ENCODE results near the gene KIAA1549.

- TF ChIP-seq ZNF57 (CRISPR knock-in tag; IDR thresholded peaks at IDR 0.05), result no peak
- TF ChIP-seq TCF15 (CRISPR knock-in tag; IDR thresholded peaks at IDR 0.05), result no peak
- TF ChIP-seq EZH2 (IDR thresholded peaks at IDR 0.05; ENCODE audit: borderline replicate concordance, low read depth, low read length), result no peak
- no peak for TF ChIP-seq TEAD4 (IDR thresholded peaks at IDR 0.05; ENCODE audit: low read length)
- no peak for TF ChIP-seq TEAD4 (CRISPR knock-in tag; IDR thresholded peaks at IDR 0.05; ENCODE audit: borderline replicate concordance)
- TF ChIP-seq, protein P1, sequence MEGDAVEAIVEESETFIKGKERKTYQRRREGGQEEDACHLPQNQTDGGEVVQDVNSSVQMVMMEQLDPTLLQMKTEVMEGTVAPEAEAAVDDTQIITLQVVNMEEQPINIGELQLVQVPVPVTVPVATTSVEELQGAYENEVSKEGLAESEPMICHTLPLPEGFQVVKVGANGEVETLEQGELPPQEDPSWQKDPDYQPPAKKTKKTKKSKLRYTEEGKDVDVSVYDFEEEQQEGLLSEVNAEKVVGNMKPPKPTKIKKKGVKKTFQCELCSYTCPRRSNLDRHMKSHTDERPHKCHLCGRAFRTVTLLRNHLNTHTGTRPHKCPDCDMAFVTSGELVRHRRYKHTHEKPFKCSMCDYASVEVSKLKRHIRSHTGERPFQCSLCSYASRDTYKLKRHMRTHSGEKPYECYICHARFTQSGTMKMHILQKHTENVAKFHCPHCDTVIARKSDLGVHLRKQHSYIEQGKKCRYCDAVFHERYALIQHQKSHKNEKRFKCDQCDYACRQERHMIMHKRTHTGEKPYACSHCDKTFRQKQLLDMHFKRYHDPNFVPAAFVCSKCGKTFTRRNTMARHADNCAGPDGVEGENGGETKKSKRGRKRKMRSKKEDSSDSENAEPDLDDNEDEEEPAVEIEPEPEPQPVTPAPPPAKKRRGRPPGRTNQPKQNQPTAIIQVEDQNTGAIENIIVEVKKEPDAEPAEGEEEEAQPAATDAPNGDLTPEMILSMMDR (IDR thresholded peaks at IDR 0.05 in 2 of 3, conservative IDR thresholded peaks at IDR 0.05 in 1 of 3; ENCODE audit: insufficient read depth in 2 of 3, low read depth in 1 of 3, low read length in 3 of 3), result no peak
- TF ChIP-seq CBX8 (IDR thresholded peaks at IDR 0.05; ENCODE audit: borderline replicate concordance, extremely low read depth, low read depth, low read length, poor library complexity, severe bottlenecking), result no peak
- TF ChIP-seq EP300 (IDR thresholded peaks at IDR 0.05; ENCODE audit: low read length), result no peak
- no peak for TF ChIP-seq POLR2AphosphoS5 (IDR thresholded peaks at IDR 0.05; ENCODE audit: control insufficient read depth, insufficient read depth, low read depth, low read length)
- no peak for TF ChIP-seq ZBTB7A (IDR thresholded peaks at IDR 0.05; ENCODE audit: borderline replicate concordance, control insufficient read depth, low read depth, low read length)
- no peak for TF ChIP-seq GABPA (tag; conservative IDR thresholded peaks at IDR 0.05; ENCODE audit: low read depth)
Observed at GRCh38 chr7:138867744-138868143, 113.4 kb downstream of the KIAA1549 start.
